HCT116 (cell line): ENCODE measurements around the gene RASGRF2. TPM values are rescaled to one million over a fixed set of nuclear protein-coding genes. Genes with fewer than 3 reads are reported as not detected.

Experiments used
- ATAC-seq: fragments of 200-7000 bp; cut with Tn5 transposase; 2 replicates; pipeline ENCODE4 v1.9.1; 2020; ENCODE audit warnings: mild to moderate bottlenecking, moderate library complexity
- BruUV-seq: library from RNA; stranded (reverse); fragments of 400-500 nt; replicated peaks from 2 replicates; lab custom pipeline; 2021; lab: Mats Ljungman, UMichigan
- CTCF ChIA-PET: fragments of 300-600 bp; sonication (Branson Sonifier 250); formaldehyde crosslinking; loops from one replicate; lab custom pipeline; 2021; ENCODE audit warnings: antibody characterized with exemption; lab: Charles Lee
- POLR2A ChIA-PET: fragments of 300-600, 350-600 bp; sonication (Branson Sonifier 250); formaldehyde crosslinking; loops from one replicate; lab custom pipeline; 2021; ENCODE audit warnings: antibody characterized with exemption; lab: Charles Lee
- RAD21 ChIA-PET, 2 experiments: fragments of 300-600 bp; sonication (Branson Sonifier 250); formaldehyde crosslinking; loops; one replicate each; lab custom pipeline; 2023; ENCODE audit warnings: low total read pairs in 2 of 2; ENCODE audit not compliant: uncharacterized antibody in 2 of 2, unreplicated experiment in 2 of 2, low non-redundant PET in 1 of 2; lab: Charles Lee
- DNase-seq: peaks from one replicate; pipeline ENCODE4 v3.0.0-alpha.2; 2010; ENCODE audit warnings: low read depth, low spot score
- H2AFZ ChIP-seq: fragments of 200-600 bp; shearing (Covaris generic), sonication (generic); 2 replicates; pipeline ENCODE4 v1.6.1; 2017; ENCODE audit warnings: low read depth, mixed run types, mixed read lengths, antibody characterized with exemption, low read length; ENCODE audit not compliant: poor library complexity, severe bottlenecking
- H3K27ac ChIP-seq: 2 replicates; pipeline ENCODE4 v1.5.1; 2012; ENCODE audit warnings: low read depth, low read length
- H3K27me3 ChIP-seq: fragments of 200-600 bp; sonication (generic); 2 replicates; pipeline ENCODE4 v1.6.1; 2016; ENCODE audit warnings: mixed run types, low read length, mixed read lengths; ENCODE audit not compliant: insufficient read depth
- H3K36me3 ChIP-seq, 2 experiments: fragments of 200-500 bp in 1 of 2; fragments of 200-600 bp in 1 of 2; sonication (Bioruptor generic) in 1 of 2; sonication (generic) in 1 of 2; 2 replicates each; pipeline versions ENCODE4 v1.5.1 to v1.6.1; 2014 to 2016; ENCODE audit warnings: low read length in 2 of 2, inconsistent platforms in 1 of 2, mixed read lengths in 1 of 2, mixed run types in 1 of 2; ENCODE audit not compliant: insufficient read depth in 2 of 2, control insufficient read depth in 1 of 2
- H3K4me1 ChIP-seq, 2 experiments: fragments of 200-600 bp in 1 of 2; sonication (generic) in 1 of 2; 2 replicates each; pipeline versions ENCODE4 v1.5.1 to v1.6.1; 2012 to 2017; ENCODE audit warnings: low read length in 2 of 2, inconsistent platforms in 1 of 2, mild to moderate bottlenecking in 1 of 2, mixed read lengths in 1 of 2, mixed run types in 1 of 2, moderate library complexity in 1 of 2; ENCODE audit not compliant: insufficient read depth in 2 of 2, control insufficient read depth in 1 of 2
- H3K4me2 ChIP-seq: fragments of 200-600 bp; sonication (generic); 2 replicates; pipeline ENCODE4 v1.6.1; 2017; ENCODE audit warnings: mixed run types, low read length, mixed read lengths
- H3K4me3 ChIP-seq, 2 experiments: fragments of 200-600 bp in 1 of 2; sonication (generic) in 1 of 2; replicated peaks in 1 of 2; 2 replicates each; pipeline ENCODE4 v1.5.1; 2011 to 2016; ENCODE audit warnings: low read length in 2 of 2, control low read depth in 1 of 2, low read depth in 1 of 2, mild to moderate bottlenecking in 1 of 2, mixed read lengths in 1 of 2, mixed run types in 1 of 2
- H3K79me2 ChIP-seq: fragments of 200-600 bp; sonication (generic); 2 replicates; pipeline ENCODE4 v1.6.1; 2017; ENCODE audit warnings: mild to moderate bottlenecking, mixed run types, low read length, moderate library complexity, mixed read lengths; ENCODE audit not compliant: insufficient read depth
- H3K9ac ChIP-seq: fragments of 200-600 bp; sonication (generic); 2 replicates; pipeline ENCODE4 v1.6.1; 2016; ENCODE audit warnings: low read length, mixed read lengths
- H3K9me2 ChIP-seq: fragments of 200-600 bp; sonication (generic), shearing (Covaris generic); 2 replicates; pipeline ENCODE4 v1.6.1; 2017; ENCODE audit warnings: mixed run types, mild to moderate bottlenecking, moderate library complexity; ENCODE audit not compliant: insufficient read depth
- H3K9me3 ChIP-seq, 2 experiments: fragments of 200-500 bp in 1 of 2; fragments of 200-600 bp in 1 of 2; sonication (Bioruptor generic) in 1 of 2; sonication (generic) in 1 of 2; 2 replicates each; pipeline ENCODE4 v1.6.1; 2014 to 2017; ENCODE audit warnings: low read length in 2 of 2, mixed read lengths in 2 of 2, inconsistent platforms in 1 of 2, low read depth in 1 of 2, mild to moderate bottlenecking in 1 of 2, mixed run types in 1 of 2, moderate library complexity in 1 of 2; ENCODE audit not compliant: control insufficient read depth in 1 of 2, insufficient read depth in 1 of 2
- H4K20me1 ChIP-seq: fragments of 200-600 bp; sonication (generic), shearing (Covaris generic); 2 replicates; pipeline ENCODE4 v1.6.1; 2017; ENCODE audit warnings: mixed run types, mild to moderate bottlenecking, moderate library complexity; ENCODE audit not compliant: insufficient read depth
- ATF3 ChIP-seq: IDR thresholded peaks from 2 replicates; pipeline ENCODE4 v1.6.1; 2012
- CEBPB ChIP-seq: IDR thresholded peaks from 2 replicates; pipeline ENCODE4 v1.6.1; 2012; ENCODE audit warnings: low read depth
- EGR1 ChIP-seq: IDR thresholded peaks from 2 replicates; pipeline ENCODE4 v1.6.1; 2012; ENCODE audit warnings: low read depth
- EZH2 ChIP-seq: fragments of 200-600 bp; sonication (generic); IDR thresholded peaks from 2 replicates; pipeline ENCODE4 v1.6.1; 2017; ENCODE audit warnings: antibody characterized with exemption, mixed run types
- MAX ChIP-seq: IDR thresholded peaks from 2 replicates; pipeline ENCODE4 v1.6.1; 2012
- POLR2A ChIP-seq: IDR thresholded peaks from 2 replicates; pipeline ENCODE4 v1.7.0; 2011; ENCODE audit warnings: borderline replicate concordance; ENCODE audit not compliant: insufficient read depth, insufficient read length; ENCODE audit errors: extremely low read depth
- RAD21 ChIP-seq: IDR thresholded peaks from 2 replicates; pipeline ENCODE4 v1.6.1; 2012; ENCODE audit warnings: low read depth, mild to moderate bottlenecking
- REST ChIP-seq: IDR thresholded peaks from 2 replicates; pipeline ENCODE4 v1.6.1; 2012; ENCODE audit warnings: low read depth
- SIN3A ChIP-seq: IDR thresholded peaks from 2 replicates; pipeline ENCODE4 v1.6.1; 2012; ENCODE audit warnings: low read depth
- ZFX ChIP-seq: fragments of 450-650 bp; IDR thresholded peaks from 2 replicates; pipeline ENCODE4 v1.6.1; 2017
- intact Hi-C: fragments of 100-400 bp; cut with micrococcal nuclease; formaldehyde crosslinking; loops from 2 replicates; pipeline ENCODE4 v1.10.0; 2022
- total RNA-seq: library from RNA; stranded (reverse); gene quantifications from one replicate; pipeline ENCODE4 v1.2.1, GENCODE V29; 2021; ENCODE audit not compliant: unreplicated experiment

Gene RASGRF2
- total RNA-seq, 1 experiment from 2014 or later: 0.05 TPM

GRCh38 chr5:81194633-81195334 is 234.6 kb downstream of the RASGRF2 start (continued):
- TF ChIP-seq RAD21: peak; percentile 94

GRCh38 chr5:81195335-81195929 is 235.3 kb downstream of the RASGRF2 start:
- Histone ChIP-seq H3K4me3 (no peak overlapping the region), H3K9me2 (no peaks in the 10 kb centered on the region), H3K27me3 (no peaks in the 10 kb centered on the region), H3K79me2 (no peaks in the 10 kb centered on the region), H3K36me3 (no peaks in the 10 kb centered on the region), H3K4me1 (peaks cover 0 to 6% of the 10 kb centered on the region in 2 experiments; a peak in 1 of 4 replicates), H3K9ac (no peak overlapping the region), H3K4me2 (peak overlapping the region; percentile 22; the same call in 1 of the 2 replicates), H3K9me3 (no peaks in the 10 kb centered on the region), H3K27ac (no peak overlapping the region), H4K20me1 (no peaks in the 10 kb centered on the region), H2AFZ (no peak overlapping the region)
- ATAC-seq (no peak), DNase-seq (no peak)
- ChIA-PET RAD21 (interaction anchor here in 1 of 2 experiments (0.6 to 0.7 kb wide), 2 partner anchors 421 to 1063 kb away, joined by 3 to 4 read pairs; no protein-coding TSS in a partner anchor), POLR2A (no interaction called here), CTCF (interaction anchor here (0.5 to 1.7 kb wide), 5 partner anchors 10 to 917 kb away, joined by 3 to 8 read pairs (median 3); no protein-coding TSS in a partner anchor)
- TF ChIP-seq MAX (no peak), SIN3A (no peak), ATF3 (no peak), REST (no peak), CEBPB (no peak), ZFX (no peak), POLR2A (no peak), EZH2 (no peak), EGR1 (no peak)
- no TSS peak for BruUV-seq
- intact Hi-C loops: loop anchor here (1.0 to 2.0 kb wide), 2 partner anchors 483 to 509 kb away; no protein-coding TSS in a partner anchor
